HG03066 (cell line): ENCODE results near the gene GAREM2.

Source experiments
- ATAC-seq: cut with Tn5 transposase; IDR thresholded peaks from one replicate; pipeline ENCODE4 v1.9.1; 2021; ENCODE audit warnings: low read depth; ENCODE audit not compliant: unreplicated experiment

GAREM2 gene

GRCh38 chr2:26169226-26169625, 3.7 kb upstream of the GAREM2 start:
- ATAC-seq = no peak

- ATAC-seq = no peak
These were observed 3.0 kb upstream of the GAREM2 start for GRCh38 chr2:26169681-26170414.

GRCh38 chr2:26170795-26171194, 2.1 kb upstream of the GAREM2 start:
- ATAC-seq = no peak

- no peak for ATAC-seq
These were observed 558 bp upstream of the GAREM2 start for GRCh38 chr2:26172189-26172870.

GRCh38 chr2:26173776-26174482, 1.0 kb downstream of the GAREM2 start:
- ATAC-seq = no peak

GRCh38 chr2:26174691-26175465, 2.0 kb downstream of the GAREM2 start:
- ATAC-seq = no peak

- ATAC-seq = no peak
These were observed 2.8 kb downstream of the GAREM2 start for GRCh38 chr2:26175466-26176278.

GRCh38 chr2:26176279-26176615, 3.4 kb downstream of the GAREM2 start:
- no peak for ATAC-seq

- no peak for ATAC-seq
These were observed 4.2 kb downstream of the GAREM2 start for GRCh38 chr2:26177122-26177521.

GRCh38 chr2:26178246-26178645, 5.4 kb downstream of the GAREM2 start:
- no peak for ATAC-seq

GRCh38 chr2:26178746-26179436, 6.0 kb downstream of the GAREM2 start:
- ATAC-seq = no peak

- no peak for ATAC-seq
These were observed 6.6 kb downstream of the GAREM2 start for GRCh38 chr2:26179446-26179913.

- ATAC-seq = no peak
These were observed 9.6 kb downstream of the GAREM2 start for GRCh38 chr2:26182441-26182840.

GRCh38 chr2:26182887-26183630, 10.2 kb downstream of the GAREM2 start:
- no peak for ATAC-seq

GRCh38 chr2:26184121-26184520, 11.2 kb downstream of the GAREM2 start:
- no peak for ATAC-seq

GRCh38 chr2:26184555-26185303, 11.8 kb downstream of the GAREM2 start:
- peak; percentile 73 for ATAC-seq

GRCh38 chr2:26185304-26185928, 12.5 kb downstream of the GAREM2 start:
- ATAC-seq = no peak
